DOHH2 (cell line): ENCODE data around the gene ENOX1.

Source experiments
- CTCF ChIP-seq: fragments of 200-600 bp; sonication (generic); IDR thresholded peaks from one replicate; pipeline ENCODE4 v1.5.1; 2014; ENCODE audit warnings: antibody characterized with exemption, mild to moderate bottlenecking, low read depth, low read length; ENCODE audit not compliant: poor library complexity, severe bottlenecking
- EZH2phosphoT487 ChIP-seq: fragments of 200-600 bp; sonication (generic); IDR thresholded peaks from 2 replicates; pipeline ENCODE4 v1.6.1; 2017; ENCODE audit warnings: borderline replicate concordance, mild to moderate bottlenecking, antibody characterized with exemption, low read length, moderate library complexity, mixed read lengths

- TF ChIP-seq CTCF: no peak
- no peak for TF ChIP-seq EZH2phosphoT487
Observed at GRCh38 chr13:43240278-43240677, 546.5 kb downstream of the ENOX1 start.
